Mesodermal cell (in vitro differentiated cells): ENCODE results near the gene KLHL40. TPM values are rescaled to one million over a fixed set of nuclear protein-coding genes. Genes with fewer than 3 reads are reported as not detected.

ENCODE experiments used
- H3K27ac ChIP-seq: 2 replicates; pipeline ENCODE4 v1.7.0; 2013; ENCODE audit warnings: mild to moderate bottlenecking, low read depth, low read length, moderate library complexity; ENCODE audit not compliant: severe bottlenecking
- H3K36me3 ChIP-seq: 2 replicates; pipeline ENCODE4 v1.7.1; 2013; ENCODE audit warnings: mild to moderate bottlenecking, low read length, moderate library complexity; ENCODE audit not compliant: control insufficient read depth, insufficient read depth
- H3K4me1 ChIP-seq: one replicate; pipeline ENCODE4 v1.7.1; 2013; ENCODE audit warnings: mild to moderate bottlenecking, low read length; ENCODE audit not compliant: insufficient read depth, control insufficient read depth, poor library complexity, severe bottlenecking
- H3K4me3 ChIP-seq: 2 replicates; pipeline ENCODE4 v1.7.0; 2013; ENCODE audit warnings: low read length, control low read depth, mild to moderate bottlenecking; ENCODE audit not compliant: insufficient read depth, poor library complexity, severe bottlenecking; ENCODE audit errors: extremely low read depth
- H3K9me3 ChIP-seq: 2 replicates; pipeline ENCODE4 v1.7.1; 2013; ENCODE audit warnings: mild to moderate bottlenecking, low read length, moderate library complexity; ENCODE audit not compliant: control insufficient read depth
- WGBS, 2 experiments: methylation state at CpG; one replicate each; pipeline ENCODE4 v1.1.5; 2013; ENCODE audit warnings: missing lambda C conversion rate in 2 of 2; ENCODE audit not compliant: insufficient coverage in 2 of 2; 5-methylcytosine and 5-hydroxymethylcytosine counted together
- polyA plus RNA-seq, 2 experiments: library from polyadenylated mRNA; stranded (reverse); fragments of 50-300 nt; gene quantifications; one replicate each; pipeline ENCODE4 v1.2.3, GENCODE V29; 2013

Gene KLHL40, protein sequence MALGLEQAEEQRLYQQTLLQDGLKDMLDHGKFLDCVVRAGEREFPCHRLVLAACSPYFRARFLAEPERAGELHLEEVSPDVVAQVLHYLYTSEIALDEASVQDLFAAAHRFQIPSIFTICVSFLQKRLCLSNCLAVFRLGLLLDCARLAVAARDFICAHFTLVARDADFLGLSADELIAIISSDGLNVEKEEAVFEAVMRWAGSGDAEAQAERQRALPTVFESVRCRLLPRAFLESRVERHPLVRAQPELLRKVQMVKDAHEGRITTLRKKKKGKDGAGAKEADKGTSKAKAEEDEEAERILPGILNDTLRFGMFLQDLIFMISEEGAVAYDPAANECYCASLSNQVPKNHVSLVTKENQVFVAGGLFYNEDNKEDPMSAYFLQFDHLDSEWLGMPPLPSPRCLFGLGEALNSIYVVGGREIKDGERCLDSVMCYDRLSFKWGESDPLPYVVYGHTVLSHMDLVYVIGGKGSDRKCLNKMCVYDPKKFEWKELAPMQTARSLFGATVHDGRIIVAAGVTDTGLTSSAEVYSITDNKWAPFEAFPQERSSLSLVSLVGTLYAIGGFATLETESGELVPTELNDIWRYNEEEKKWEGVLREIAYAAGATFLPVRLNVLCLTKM
- not detected for polyA plus RNA-seq (2013, experiment 1 of 2)
- polyA plus RNA-seq (2013, experiment 2 of 2): not detected

DNA sequence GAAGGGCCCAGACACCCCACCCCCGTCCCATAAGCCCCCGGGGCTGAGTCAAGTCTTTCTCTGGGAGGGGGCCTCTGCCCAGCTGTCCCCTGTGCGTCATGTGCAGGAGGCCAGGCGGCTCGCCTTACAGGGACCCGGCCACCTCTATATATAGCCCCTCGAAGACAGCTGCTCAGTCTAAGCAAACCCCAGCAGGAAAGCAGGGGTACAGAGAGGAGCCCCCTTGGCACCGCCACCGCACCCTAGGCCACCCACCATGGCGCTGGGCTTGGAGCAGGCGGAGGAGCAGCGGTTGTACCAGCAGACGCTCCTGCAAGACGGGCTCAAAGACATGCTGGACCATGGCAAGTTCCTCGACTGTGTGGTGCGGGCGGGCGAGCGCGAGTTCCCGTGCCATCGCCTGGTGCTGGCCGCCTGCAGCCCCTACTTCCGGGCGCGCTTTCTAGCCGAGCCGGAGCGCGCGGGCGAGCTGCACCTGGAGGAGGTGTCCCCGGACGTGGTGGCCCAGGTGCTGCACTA, at the start of gene KLHL40:
Gene KLHL40 (plus strand): TSS at position 175 of the 519 bp plus-strand sequence. CDS start 82 bp downstream, at position 257.
- Histone ChIP-seq H3K4me3 (no peak within 1 kb of the TSS), H3K27ac (peak within 1 kb of the TSS; percentile 29)

DNA sequence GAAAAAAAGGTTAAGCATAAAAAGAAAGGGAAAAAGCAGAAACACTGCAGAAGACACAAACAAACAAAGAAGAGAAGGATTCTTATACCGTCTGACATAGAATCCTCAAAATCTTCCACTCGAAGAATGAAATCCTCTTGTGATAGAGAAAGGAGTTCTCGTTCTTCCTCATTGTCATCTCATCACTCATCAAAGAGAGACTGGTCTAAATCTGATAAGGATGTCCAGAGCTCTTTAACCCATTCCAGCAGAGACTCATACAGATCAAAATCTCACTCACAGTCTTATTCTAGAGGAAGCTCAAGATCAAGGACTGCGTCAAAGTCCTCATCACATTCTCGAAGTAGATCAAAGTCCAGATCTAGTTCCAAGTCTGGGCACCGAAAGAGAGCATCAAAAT, 48.3 kb upstream of the KLHL40 start:
- Histone ChIP-seq H3K4me3 (no peak overlapping the region), H3K9me3 (no peaks in the 10 kb centered on the region), H3K36me3 (peaks cover 87% of the 10 kb centered on the region), H3K27ac (peak overlapping the region; percentile 84), H3K4me1 (peaks cover 21% of the 10 kb centered on the region)
- WGBS, 2 experiments: 89% methylated on average over 2 to 5 of the region's 6 CpGs

More for the DNA sequence above, at the start of gene KLHL40:
- Histone ChIP-seq H3K4me1 (peaks cover 13% of the 10 kb centered on the region), H3K36me3 (no peaks in the 10 kb centered on the region), H3K9me3 (no peaks in the 10 kb centered on the region)
- 91 to 92% methylated on average over 30 to 34 of the region's 34 CpGs for WGBS, 2 experiments

DNA sequence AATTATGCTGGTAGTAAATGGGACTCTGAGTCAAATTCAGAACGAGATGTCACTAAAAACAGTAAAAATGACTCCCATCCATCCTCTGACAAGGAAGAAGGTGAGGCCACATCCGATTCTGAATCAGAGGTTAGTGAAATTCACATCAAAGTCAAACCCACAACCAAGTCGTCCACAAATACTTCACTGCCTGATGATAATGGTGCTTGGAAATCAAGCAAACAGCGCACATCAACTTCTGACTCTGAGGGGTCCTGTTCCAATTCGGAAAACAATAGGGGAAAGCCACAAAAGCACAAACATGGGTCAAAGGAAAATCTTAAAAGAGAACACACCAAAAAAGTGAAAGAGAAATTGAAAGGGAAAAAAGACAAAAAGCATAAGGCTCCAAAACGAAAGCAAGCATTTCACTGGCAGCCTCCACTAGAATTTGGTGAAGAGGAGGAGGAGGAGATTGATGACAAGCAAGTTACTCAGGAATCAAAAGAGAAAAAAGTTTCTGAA, 46.9 kb upstream of the KLHL40 start:
- H3K27ac ChIP-seq: no peak overlapping the region
- H3K9me3 ChIP-seq: no peaks in the 10 kb centered on the region
- no peak overlapping the region for H3K4me3 ChIP-seq
- peaks cover 21% of the 10 kb centered on the region for H3K4me1 ChIP-seq
- WGBS, 2 experiments: 60 to 100% methylated on average over 1 of the region's 6 CpGs
- peaks cover 86% of the 10 kb centered on the region for H3K36me3 ChIP-seq

- 95 to 100% methylated on average over 6 of the region's 6 CpGs for WGBS, 2 experiments
- Histone ChIP-seq H3K27ac (no peak overlapping the region), H3K36me3 (peaks cover 88% of the 10 kb centered on the region), H3K4me1 (peaks cover 21% of the 10 kb centered on the region), H3K4me3 (no peak overlapping the region), H3K9me3 (no peaks in the 10 kb centered on the region)
Observed at GRCh38 chr3:42639192-42639591, 46.1 kb upstream of the KLHL40 start.

DNA sequence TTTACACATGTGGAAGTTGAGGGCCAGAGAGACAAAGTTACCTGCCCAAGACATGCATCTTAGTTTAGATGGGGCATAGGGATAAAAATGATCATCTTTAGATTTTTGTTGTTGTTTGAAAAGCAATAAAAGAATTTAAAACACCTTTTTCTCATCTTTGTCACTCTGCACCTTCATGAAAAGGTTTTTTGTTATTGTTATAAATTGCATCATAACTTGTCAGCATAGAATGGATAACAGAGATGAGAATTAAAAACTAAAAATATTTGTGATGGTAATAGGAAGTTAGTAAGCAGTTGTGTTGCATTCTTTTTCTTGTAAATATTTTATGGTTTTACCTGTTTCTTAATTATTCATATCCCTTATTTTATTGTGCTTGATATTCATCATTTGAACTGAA, 45.2 kb upstream of the KLHL40 start:
- Histone ChIP-seq H3K27ac (peak overlapping the region; percentile 29), H3K9me3 (no peaks in the 10 kb centered on the region), H3K4me3 (no peak overlapping the region), H3K4me1 (peaks cover 21% of the 10 kb centered on the region), H3K36me3 (peaks cover 93% of the 10 kb centered on the region)

DNA sequence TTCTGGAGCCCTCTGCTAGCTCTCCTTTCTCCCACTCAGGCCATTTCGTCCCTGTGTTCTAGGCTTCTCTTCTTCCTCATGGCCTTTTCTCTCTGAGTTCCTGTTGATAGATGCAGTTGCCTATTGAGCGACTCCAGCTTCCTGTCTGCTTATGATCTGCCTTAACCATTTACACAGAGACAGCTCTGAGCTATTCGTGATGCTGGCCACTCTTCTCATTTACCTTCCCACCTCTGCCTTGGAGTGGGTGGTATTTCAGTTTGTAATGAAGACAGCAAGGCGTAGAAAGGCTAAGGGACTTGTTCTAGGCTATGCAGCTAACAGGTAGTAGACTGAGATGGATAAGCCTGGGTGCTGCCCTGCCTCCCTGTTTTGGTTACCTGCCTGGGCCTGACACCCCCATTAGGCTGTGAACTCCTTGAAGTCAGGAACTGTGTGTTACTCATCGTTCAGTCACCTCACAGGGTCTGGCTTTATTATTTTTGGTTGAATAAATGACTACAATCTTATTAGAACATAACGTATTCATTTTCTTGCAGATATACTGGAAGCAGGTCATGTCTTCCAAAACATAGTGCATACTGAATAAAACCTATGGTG, 44.5 kb upstream of the KLHL40 start:
- Histone ChIP-seq H3K9me3 (no peaks in the 10 kb centered on the region), H3K4me1 (peaks cover 16% of the 10 kb centered on the region), H3K4me3 (no peak overlapping the region), H3K27ac (peak overlapping the region; percentile 29), H3K36me3 (peaks cover 94% of the 10 kb centered on the region)
- 89 to 100% methylated on average over 2 to 3 of the region's 6 CpGs for WGBS, 2 experiments

DNA sequence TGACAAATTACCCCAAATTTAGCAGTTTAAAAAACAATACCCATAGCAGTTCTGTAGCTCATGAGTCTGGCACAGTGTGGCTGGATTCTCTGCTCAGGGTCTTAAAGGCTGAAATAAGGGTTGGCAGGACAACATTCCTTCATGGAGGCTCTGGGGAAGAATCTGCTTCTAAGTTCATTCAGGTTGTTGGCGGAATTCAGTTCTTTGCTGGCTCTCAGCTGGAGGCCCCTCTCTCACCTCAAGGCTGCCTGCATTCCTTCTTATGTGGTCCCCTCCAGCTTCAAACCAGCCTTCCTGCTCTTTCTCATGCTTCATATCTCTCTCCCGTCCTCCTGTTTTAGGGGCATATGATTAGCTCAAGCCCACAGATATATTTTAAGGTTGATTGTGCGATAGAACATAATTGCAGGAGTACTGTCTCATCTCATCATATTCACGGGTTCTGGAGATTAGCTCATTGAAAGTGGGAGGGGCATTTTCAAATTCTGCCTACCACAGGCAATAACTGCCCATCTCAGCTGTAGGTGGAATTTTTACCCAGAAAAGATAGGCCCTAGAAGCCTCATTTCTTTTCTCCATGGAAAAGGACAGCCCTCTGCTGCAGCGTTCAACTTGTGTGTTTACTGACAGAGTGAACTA, 37.4 kb upstream of the KLHL40 start:
- H3K9me3 ChIP-seq: no peaks in the 10 kb centered on the region
- H3K27ac ChIP-seq: no peak overlapping the region
- 91 to 100% methylated on average over 1 to 4 of the region's 5 CpGs for WGBS, 2 experiments
- H3K4me1 ChIP-seq: peaks cover 37% of the 10 kb centered on the region
- H3K4me3 ChIP-seq: no peak overlapping the region
- peaks cover 73% of the 10 kb centered on the region for H3K36me3 ChIP-seq

DNA sequence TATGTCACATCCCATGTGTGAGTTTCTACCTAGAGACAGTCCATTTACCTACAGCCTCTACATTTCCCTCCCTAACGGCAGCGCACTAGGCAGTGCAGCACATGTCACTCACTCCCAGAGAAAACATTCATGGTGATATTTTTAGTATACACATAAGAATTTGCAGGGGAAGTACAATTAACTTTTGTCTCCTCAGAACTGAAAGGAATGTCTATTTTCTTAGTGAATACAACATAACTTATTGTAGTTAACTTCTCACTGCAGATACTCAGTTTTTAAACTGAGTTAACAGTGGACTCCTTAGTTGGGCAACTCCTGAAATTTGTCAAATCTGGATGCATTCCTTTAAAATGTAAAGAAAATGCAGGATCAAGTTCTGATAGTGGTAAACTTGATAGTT, 36.3 kb upstream of the KLHL40 start:
- Histone ChIP-seq H3K36me3 (peaks cover 63% of the 10 kb centered on the region), H3K4me3 (no peak overlapping the region), H3K9me3 (no peaks in the 10 kb centered on the region), H3K27ac (no peak overlapping the region), H3K4me1 (peaks cover 47% of the 10 kb centered on the region)
- no CpG with 5 or more reads among the region's 2 CpGs for WGBS, 2 experiments

DNA sequence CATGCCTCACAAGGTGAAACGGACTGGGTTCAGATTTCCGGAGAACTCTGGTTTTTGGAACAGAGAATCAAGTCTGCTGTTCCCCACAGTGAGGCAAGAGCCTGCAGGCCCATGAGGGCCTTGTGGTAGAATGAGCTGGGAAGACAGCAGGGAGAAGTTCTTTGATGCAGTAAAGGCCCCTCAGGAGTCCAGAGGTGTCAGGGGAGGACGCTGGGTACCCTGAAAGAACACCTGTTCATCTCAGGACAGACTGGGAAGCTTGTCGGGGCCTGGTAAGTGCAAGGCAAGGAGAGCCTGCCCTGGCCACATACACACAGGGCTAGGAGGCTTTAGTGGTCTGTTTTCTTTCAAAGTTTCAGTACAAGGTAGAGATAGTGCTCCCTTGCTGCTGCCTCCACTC, 35.6 kb upstream of the KLHL40 start:
- peak overlapping the region; percentile 16 for H3K27ac ChIP-seq
- WGBS, 2 experiments: 93 to 96% methylated on average over 4 of the region's 4 CpGs

More for the DNA sequence above, 35.6 kb upstream of the KLHL40 start:
- H3K4me3 ChIP-seq: no peak overlapping the region
- no peaks in the 10 kb centered on the region for H3K9me3 ChIP-seq
- peaks cover 47% of the 10 kb centered on the region for H3K4me1 ChIP-seq
- H3K36me3 ChIP-seq: peaks cover 55% of the 10 kb centered on the region
